Karpas-422 (cell line): ENCODE data around the gene SPATA31C1. TPM values are rescaled to one million over a fixed set of nuclear protein-coding genes. Genes with fewer than 3 reads are reported as not detected.

Source experiments
- DNase-seq: peaks from one replicate; pipeline ENCODE4 v3.0.0-alpha.2; 2015
- H2AFZ ChIP-seq: fragments of 200-600 bp; sonication (generic); 2 replicates; pipeline ENCODE4 v1.6.1; 2014; ENCODE audit warnings: antibody characterized with exemption, low read length, mixed read lengths
- H3K27ac ChIP-seq: fragments of 200-600 bp; sonication (generic); 2 replicates; pipeline ENCODE4 v1.5.1; 2014; ENCODE audit warnings: mild to moderate bottlenecking, low read length, moderate library complexity
- H3K27me3 ChIP-seq: fragments of 200-600 bp; sonication (generic); 2 replicates; pipeline ENCODE4 v1.6.1; 2014; ENCODE audit warnings: low read length, mixed read lengths
- H3K36me3 ChIP-seq: fragments of 200-600 bp; sonication (generic); 2 replicates; pipeline ENCODE4 v1.6.1; 2014; ENCODE audit warnings: low read length, mixed read lengths; ENCODE audit not compliant: insufficient read depth
- H3K4me1 ChIP-seq: fragments of 200-600 bp; sonication (generic); 2 replicates; pipeline ENCODE4 v1.6.1; 2014; ENCODE audit warnings: mild to moderate bottlenecking, low read length, mixed read lengths
- H3K4me2 ChIP-seq: fragments of 200-600 bp; sonication (generic); 2 replicates; pipeline ENCODE4 v1.6.1; 2014; ENCODE audit warnings: low read length, low read depth, mild to moderate bottlenecking; ENCODE audit not compliant: poor library complexity, severe bottlenecking
- H3K4me3 ChIP-seq: fragments of 200-600 bp; sonication (generic); 2 replicates; pipeline ENCODE4 v1.5.1; 2014; ENCODE audit warnings: mild to moderate bottlenecking, antibody characterized with exemption, low read length, mixed read lengths
- H3K79me2 ChIP-seq: fragments of 200-600 bp; sonication (generic); 2 replicates; pipeline ENCODE4 v1.6.1; 2014; ENCODE audit warnings: mild to moderate bottlenecking, low read length, mixed read lengths
- H3K9ac ChIP-seq: fragments of 200-600 bp; sonication (generic); 2 replicates; pipeline ENCODE4 v1.6.0; 2014; ENCODE audit warnings: low read length
- H3K9me2 ChIP-seq: fragments of 200-600 bp; sonication (generic), shearing (Covaris generic); replicated peaks from 2 replicates; pipeline ENCODE4 v1.6.0; 2014; ENCODE audit warnings: mild to moderate bottlenecking, low read length, moderate library complexity; ENCODE audit not compliant: insufficient read depth
- H3K9me3 ChIP-seq: fragments of 300-700, 200-600 bp; sonication (generic); 2 replicates; pipeline ENCODE4 v1.6.1; 2014; ENCODE audit warnings: low read length, mixed read lengths
- H4K20me1 ChIP-seq: fragments of 200-600 bp; sonication (generic); 2 replicates; pipeline ENCODE4 v1.6.1; 2014; ENCODE audit warnings: mild to moderate bottlenecking, antibody characterized with exemption, low read length, low read depth; ENCODE audit not compliant: insufficient read depth
- total RNA-seq: library from RNA; depleted of rRNA; stranded (reverse); fragments of >200 nt; shearing (Covaris generic); gene quantifications from 2 replicates; pipeline ENCODE4 v1.2.3, GENCODE V29; 2014; ENCODE audit warnings: low replicate concordance

SPATA31C1 gene
- total RNA-seq, 1 experiment from 2014 or later: not detected

DNA sequence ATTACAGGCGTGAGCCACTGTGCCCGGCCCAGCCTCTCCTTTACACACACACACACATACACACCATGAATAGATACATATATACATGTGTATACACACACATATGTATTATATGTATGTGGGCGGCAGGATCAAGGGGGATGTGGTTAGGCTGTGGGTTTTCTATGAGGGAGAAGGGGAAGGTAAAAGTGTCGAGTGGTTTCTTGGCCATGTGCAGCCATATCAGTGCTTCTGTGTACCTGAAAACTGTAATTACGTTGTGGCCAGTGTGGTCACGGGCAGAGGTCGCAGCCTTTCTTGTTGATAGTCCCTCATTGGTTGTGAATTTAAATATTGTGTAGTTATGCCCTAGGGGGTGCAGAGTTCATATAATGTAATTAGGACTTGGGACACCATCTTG lies 40.1 kb downstream of the SPATA31C1 start:
- Histone ChIP-seq H3K27me3 (no peaks in the 10 kb centered on the region), H3K9me3 (no peaks in the 10 kb centered on the region), H3K4me1 (no peaks in the 10 kb centered on the region), H2AFZ (no peak overlapping the region), H3K9ac (no peak overlapping the region), H3K36me3 (no peaks in the 10 kb centered on the region), H3K4me2 (no peak overlapping the region), H3K27ac (no peak overlapping the region), H4K20me1 (no peaks in the 10 kb centered on the region), H3K9me2 (no peaks in the 10 kb centered on the region), H3K79me2 (no peaks in the 10 kb centered on the region), H3K4me3 (no peak overlapping the region)
- DNase-seq: no peak

DNA sequence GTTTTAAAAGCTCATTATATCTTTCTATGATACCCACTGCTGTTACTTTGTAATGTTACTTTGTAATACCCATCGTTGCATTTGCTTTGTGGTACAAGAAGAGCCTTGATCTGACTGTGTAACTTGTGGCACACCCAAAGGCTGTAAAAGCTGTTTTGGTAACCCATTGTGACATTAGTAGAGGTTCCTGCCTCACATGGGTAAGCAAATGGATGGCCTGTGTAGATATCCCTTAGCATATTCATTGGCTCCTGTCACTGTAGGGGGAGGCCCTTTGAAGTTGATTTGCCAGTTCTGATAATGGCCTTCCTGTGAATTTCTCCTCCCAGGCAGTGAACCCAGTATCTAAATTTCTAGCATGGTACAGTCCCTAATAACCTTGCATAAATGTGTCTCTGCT lies 40.8 kb downstream of the SPATA31C1 start:
- Histone ChIP-seq H3K79me2 (no peaks in the 10 kb centered on the region), H3K4me1 (no peaks in the 10 kb centered on the region), H3K4me2 (no peak overlapping the region), H3K9me2 (no peaks in the 10 kb centered on the region), H3K27me3 (no peaks in the 10 kb centered on the region), H3K27ac (no peak overlapping the region), H3K4me3 (no peak overlapping the region), H4K20me1 (no peaks in the 10 kb centered on the region), H3K9ac (no peak overlapping the region), H3K36me3 (no peaks in the 10 kb centered on the region), H3K9me3 (no peaks in the 10 kb centered on the region), H2AFZ (no peak overlapping the region)
- no peak for DNase-seq

DNA sequence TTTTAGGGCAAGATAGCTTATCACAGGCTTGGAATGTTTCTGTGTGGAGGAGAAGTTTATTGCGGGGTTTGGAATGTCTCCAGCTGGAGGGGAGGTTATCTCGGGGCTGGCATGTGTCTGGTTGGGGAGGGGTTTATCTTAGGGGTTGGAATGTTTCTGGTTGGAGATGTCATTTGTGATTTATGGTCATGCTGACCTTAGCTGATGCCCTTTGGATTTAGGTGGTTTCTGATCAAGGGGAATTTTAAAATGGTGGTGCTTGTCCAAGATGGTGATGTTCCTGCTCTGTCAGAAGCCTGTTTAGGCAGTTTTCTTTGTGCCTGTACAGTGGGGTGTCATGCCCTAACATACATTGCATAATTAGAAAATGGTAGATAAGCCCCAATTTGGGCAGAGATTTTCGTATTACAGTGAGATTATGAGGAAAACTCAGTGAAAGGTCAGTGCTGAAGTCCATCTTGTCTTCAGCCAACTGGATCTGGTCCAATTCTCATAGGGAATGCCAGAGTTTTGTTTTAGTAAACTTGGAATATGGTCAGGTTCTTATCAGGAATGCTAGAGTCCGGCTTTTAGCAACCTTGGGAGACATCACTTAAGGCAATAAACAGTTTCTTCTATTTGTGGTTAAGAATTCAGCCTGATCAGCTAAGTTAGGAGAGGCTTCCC lies 42.3 kb downstream of the SPATA31C1 start:
- no peak for DNase-seq
- H3K9ac ChIP-seq: no peak overlapping the region
- no peak overlapping the region for H2AFZ ChIP-seq

GRCh38 chr9:87963770-87964169 lies 46.0 kb downstream of the SPATA31C1 start:
- H3K27me3 ChIP-seq: no peaks in the 10 kb centered on the region
- H3K36me3 ChIP-seq: no peaks in the 10 kb centered on the region
- no peak overlapping the region for H2AFZ ChIP-seq
- H3K27ac ChIP-seq: no peak overlapping the region
- DNase-seq: no peak
- no peak overlapping the region for H3K9ac ChIP-seq
- H3K9me3 ChIP-seq: no peaks in the 10 kb centered on the region
- no peaks in the 10 kb centered on the region for H4K20me1 ChIP-seq
- no peaks in the 10 kb centered on the region for H3K9me2 ChIP-seq
- H3K4me2 ChIP-seq: no peak overlapping the region
- no peaks in the 10 kb centered on the region for H3K79me2 ChIP-seq
- no peak overlapping the region for H3K4me3 ChIP-seq
- H3K4me1 ChIP-seq: no peaks in the 10 kb centered on the region

More for the DNA sequence above, 42.3 kb downstream of the SPATA31C1 start:
- Histone ChIP-seq H3K79me2 (no peaks in the 10 kb centered on the region), H3K9me3 (no peaks in the 10 kb centered on the region), H4K20me1 (no peaks in the 10 kb centered on the region), H3K4me2 (no peak overlapping the region), H3K4me3 (no peak overlapping the region), H3K36me3 (no peaks in the 10 kb centered on the region), H3K27ac (no peak overlapping the region), H3K4me1 (no peaks in the 10 kb centered on the region), H3K9me2 (no peaks in the 10 kb centered on the region), H3K27me3 (no peaks in the 10 kb centered on the region)

DNA sequence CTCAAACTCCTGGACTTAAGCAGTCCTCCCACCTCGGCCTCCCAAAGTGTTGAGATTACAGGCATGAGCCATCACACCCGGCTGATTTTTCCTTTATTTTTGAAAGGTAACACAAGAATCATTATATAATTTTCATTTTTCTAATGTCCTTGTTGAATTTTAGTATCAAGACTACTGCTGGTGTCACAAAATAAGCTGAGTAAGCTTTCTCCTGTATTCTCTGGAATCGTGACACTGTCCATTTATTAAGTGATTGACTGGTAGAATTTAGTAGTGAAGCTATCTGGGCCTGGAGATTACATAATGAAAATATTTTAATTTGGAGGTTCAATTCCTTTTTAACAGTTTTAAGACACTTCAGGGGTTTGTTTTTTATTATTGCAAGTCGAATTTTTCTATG lies 47.1 kb downstream of the SPATA31C1 start:
- H2AFZ ChIP-seq: no peak overlapping the region
- H3K9me2 ChIP-seq: no peaks in the 10 kb centered on the region
- no peaks in the 10 kb centered on the region for H3K4me1 ChIP-seq
- no peak overlapping the region for H3K4me3 ChIP-seq
- H3K4me2 ChIP-seq: no peak overlapping the region
- no peak for DNase-seq
- no peaks in the 10 kb centered on the region for H4K20me1 ChIP-seq
- no peaks in the 10 kb centered on the region for H3K9me3 ChIP-seq
- no peaks in the 10 kb centered on the region for H3K36me3 ChIP-seq
- no peak overlapping the region for H3K27ac ChIP-seq
- H3K79me2 ChIP-seq: no peaks in the 10 kb centered on the region
- no peaks in the 10 kb centered on the region for H3K27me3 ChIP-seq
- H3K9ac ChIP-seq: no peak overlapping the region

DNA sequence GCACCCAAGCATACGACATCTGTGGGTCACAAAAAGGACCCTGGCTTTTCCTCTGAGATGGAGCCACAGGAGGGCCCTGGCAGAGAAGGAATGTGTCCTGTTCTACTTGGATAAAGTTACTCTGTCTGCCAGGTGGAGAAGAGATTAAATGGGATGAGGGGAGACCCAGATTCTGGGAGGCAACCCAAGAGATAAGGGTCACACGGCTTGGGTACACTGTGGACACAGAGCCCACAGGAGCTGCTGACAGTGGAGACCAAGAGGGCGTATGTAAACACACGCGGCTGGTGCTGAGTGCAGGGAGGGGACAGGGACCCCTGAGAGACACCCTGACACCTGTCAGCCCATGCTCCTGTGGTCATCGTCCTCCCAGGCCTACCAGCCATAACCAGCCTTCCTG lies 50.4 kb downstream of the SPATA31C1 start:
- no peak for DNase-seq
- Histone ChIP-seq H3K27me3 (no peaks in the 10 kb centered on the region), H3K27ac (no peak overlapping the region), H4K20me1 (no peaks in the 10 kb centered on the region), H3K9me2 (no peaks in the 10 kb centered on the region), H3K9ac (no peak overlapping the region), H3K4me2 (no peak overlapping the region), H3K4me1 (no peaks in the 10 kb centered on the region), H3K79me2 (no peaks in the 10 kb centered on the region), H3K4me3 (no peak overlapping the region), H3K36me3 (no peaks in the 10 kb centered on the region), H2AFZ (no peak overlapping the region), H3K9me3 (no peaks in the 10 kb centered on the region)

- no peak overlapping the region for H2AFZ ChIP-seq
- H3K4me1 ChIP-seq: no peaks in the 10 kb centered on the region
- H3K27ac ChIP-seq: no peak overlapping the region
- H4K20me1 ChIP-seq: no peaks in the 10 kb centered on the region
- H3K4me3 ChIP-seq: no peak overlapping the region
- no peak overlapping the region for H3K9ac ChIP-seq
- no peaks in the 10 kb centered on the region for H3K9me3 ChIP-seq
- no peaks in the 10 kb centered on the region for H3K36me3 ChIP-seq
- H3K4me2 ChIP-seq: no peak overlapping the region
- no peak for DNase-seq
- H3K79me2 ChIP-seq: no peaks in the 10 kb centered on the region
- H3K9me2 ChIP-seq: no peaks in the 10 kb centered on the region
- H3K27me3 ChIP-seq: no peaks in the 10 kb centered on the region
Observed at GRCh38 chr9:87970602-87971001, 52.8 kb downstream of the SPATA31C1 start.

- no peaks in the 10 kb centered on the region for H3K4me1 ChIP-seq
- DNase-seq: no peak
- no peak overlapping the region for H3K9ac ChIP-seq
- no peaks in the 10 kb centered on the region for H3K27me3 ChIP-seq
- no peaks in the 10 kb centered on the region for H3K9me2 ChIP-seq
- no peaks in the 10 kb centered on the region for H3K36me3 ChIP-seq
- no peak overlapping the region for H3K4me2 ChIP-seq
- H3K9me3 ChIP-seq: no peaks in the 10 kb centered on the region
- H3K4me3 ChIP-seq: no peak overlapping the region
- no peaks in the 10 kb centered on the region for H4K20me1 ChIP-seq
- no peaks in the 10 kb centered on the region for H3K79me2 ChIP-seq
- no peak overlapping the region for H2AFZ ChIP-seq
- H3K27ac ChIP-seq: no peak overlapping the region
Observed at GRCh38 chr9:87973122-87973521, 55.4 kb downstream of the SPATA31C1 start.
